GM18508 (cell line): ENCODE data around the gene PALD1.

ENCODE experiments used
- ATAC-seq: cut with Tn5 transposase; IDR thresholded peaks from one replicate; pipeline ENCODE4 v1.9.1; 2021; ENCODE audit warnings: moderate number of reproducible peaks; ENCODE audit not compliant: insufficient read depth, unreplicated experiment

PALD1 gene

GRCh38 chr10:70532554-70533188, 54.1 kb downstream of the PALD1 start:
- no peak for ATAC-seq

- no peak for ATAC-seq
These were observed 54.6 kb downstream of the PALD1 start for GRCh38 chr10:70533189-70533558.

DNA sequence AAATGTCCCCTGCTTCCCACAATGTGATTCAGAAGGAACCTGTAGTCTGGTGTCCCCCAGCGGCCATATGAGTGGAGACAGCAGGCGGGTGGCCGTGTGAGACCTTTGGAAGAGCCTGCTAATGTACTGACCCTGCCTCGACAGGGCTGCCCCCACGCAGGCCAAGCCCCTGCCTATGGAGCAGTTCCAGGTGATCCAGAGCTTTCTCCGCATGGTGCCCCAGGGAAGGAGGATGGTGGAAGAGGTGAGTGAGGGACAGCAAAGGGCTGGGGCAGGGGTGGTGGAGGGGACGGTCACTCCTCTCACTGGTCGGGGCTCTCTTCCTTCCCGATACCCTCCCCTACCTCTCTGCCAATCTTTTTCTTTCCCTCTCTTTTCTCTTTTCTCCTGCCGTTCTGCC, 55.7 kb downstream of the PALD1 start:
- no peak for ATAC-seq

- ATAC-seq, result no peak
These were observed 56.4 kb downstream of the PALD1 start for GRCh38 chr10:70535001-70535400.

DNA sequence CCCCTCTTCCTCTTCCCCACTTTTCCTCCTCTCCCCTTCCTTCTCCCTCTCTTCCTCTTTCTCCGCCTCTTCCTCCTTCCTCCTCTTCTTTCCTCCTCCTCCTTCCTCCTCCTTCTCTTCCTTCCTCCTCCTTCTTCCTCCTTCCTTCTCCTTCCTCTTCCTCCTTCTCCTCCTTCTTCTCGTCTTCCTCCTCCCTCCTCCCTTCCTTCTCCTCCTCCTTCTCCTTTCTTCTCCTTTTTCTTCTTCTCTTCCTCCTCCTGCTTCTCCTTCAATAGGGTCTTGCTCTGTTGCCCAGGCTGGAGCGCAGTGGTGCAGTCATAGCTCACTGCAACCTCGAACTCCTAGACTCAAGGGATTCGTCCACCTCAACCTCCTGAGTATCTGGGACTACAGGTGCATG, 56.9 kb downstream of the PALD1 start:
- no peak for ATAC-seq

DNA sequence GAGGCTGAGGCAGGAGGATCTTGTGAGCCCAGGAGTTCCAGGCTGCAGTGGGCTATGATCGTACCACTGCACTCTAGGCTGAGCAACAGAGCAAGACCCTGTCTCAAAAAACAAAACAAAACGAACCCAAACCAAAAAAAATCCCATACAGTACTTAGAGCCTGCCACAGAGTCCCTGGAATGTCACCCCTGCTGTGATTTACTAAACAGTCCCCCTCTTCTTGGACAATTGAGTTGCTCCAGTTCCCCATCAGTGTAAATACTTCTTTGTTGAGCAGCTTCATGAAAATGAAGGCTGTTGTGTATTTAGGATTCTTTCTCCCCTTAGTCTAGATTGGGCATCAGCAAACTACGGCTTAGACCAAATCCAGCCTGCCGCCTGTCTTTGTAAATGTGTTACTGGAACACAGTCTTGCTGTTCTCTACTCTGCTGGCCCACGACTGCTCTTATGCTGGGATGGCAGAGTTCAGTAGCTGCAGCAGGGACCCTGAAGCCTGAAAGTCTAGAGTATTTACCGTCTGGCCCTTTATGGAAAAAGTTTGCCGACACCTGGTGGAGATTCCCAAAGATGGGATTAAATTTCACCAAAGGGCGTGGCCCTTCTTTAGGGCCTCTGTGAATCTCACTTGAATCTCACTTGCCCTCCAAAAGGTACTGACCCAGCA, 57.8 kb downstream of the PALD1 start:
- no peak for ATAC-seq

DNA sequence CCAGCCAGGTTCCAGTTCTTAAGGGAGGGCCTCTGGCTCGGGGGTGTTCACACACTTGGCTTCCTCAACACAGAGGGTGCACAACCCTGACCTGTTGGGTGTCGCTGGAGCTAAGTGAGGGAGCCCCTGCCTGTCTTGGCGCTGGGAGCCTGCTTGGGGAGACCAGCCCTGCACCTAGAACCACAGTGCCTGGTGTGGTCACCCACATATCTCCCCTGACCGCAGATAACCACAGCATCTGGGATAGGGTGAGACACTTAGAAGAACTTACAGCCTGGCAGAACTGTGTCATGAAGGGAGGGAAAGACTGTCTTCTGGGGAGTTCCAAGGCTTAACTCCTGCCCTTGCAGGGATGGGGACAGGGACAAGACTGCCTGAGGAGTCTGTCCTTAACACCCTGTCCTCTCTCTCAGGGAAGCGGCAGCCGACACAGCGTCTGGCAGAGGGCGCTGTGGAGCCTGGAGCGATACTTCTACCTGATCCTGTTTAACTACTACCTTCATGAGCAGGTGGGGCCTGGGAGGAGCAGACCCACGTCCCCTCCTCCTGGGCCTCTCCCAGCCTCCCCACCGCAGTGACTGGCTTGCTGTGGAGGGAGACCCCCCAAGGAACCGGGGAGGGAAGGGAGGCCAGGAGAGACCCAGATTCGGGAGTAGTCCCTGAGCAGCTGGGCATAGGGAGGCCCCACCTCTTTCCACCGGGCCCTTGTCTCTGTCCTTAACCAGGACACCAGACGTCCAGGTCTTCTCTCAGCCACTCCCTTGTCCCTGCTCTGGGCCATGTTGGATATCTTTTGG, 59.0 kb downstream of the PALD1 start:
- no peak for ATAC-seq

DNA sequence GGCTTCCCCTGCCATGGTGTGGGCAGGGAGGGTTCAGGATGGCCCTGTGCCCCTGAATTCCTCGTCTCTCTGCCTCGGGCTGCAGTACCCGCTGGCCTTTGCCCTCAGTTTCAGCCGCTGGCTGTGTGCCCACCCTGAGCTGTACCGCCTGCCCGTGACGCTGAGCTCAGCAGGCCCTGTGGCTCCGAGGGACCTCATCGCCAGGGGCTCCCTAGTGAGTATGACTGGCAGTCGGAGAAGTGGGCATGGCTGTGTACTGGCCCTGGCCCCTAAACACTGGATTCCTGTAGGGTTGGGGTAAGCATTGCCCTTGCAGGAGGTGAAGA, 59.6 kb downstream of the PALD1 start:
- ATAC-seq, result no peak

GRCh38 chr10:70538731-70539338, 60.3 kb downstream of the PALD1 start:
- ATAC-seq, result no peak

GRCh38 chr10:70539471-70539870, 60.9 kb downstream of the PALD1 start:
- no peak for ATAC-seq

- ATAC-seq, result no peak
These were observed 61.7 kb downstream of the PALD1 start for GRCh38 chr10:70540089-70540788.

- no peak for ATAC-seq
These were observed 62.3 kb downstream of the PALD1 start for GRCh38 chr10:70540789-70541360.

- no peak for ATAC-seq
These were observed 63.4 kb downstream of the PALD1 start for GRCh38 chr10:70541736-70542564.

DNA sequence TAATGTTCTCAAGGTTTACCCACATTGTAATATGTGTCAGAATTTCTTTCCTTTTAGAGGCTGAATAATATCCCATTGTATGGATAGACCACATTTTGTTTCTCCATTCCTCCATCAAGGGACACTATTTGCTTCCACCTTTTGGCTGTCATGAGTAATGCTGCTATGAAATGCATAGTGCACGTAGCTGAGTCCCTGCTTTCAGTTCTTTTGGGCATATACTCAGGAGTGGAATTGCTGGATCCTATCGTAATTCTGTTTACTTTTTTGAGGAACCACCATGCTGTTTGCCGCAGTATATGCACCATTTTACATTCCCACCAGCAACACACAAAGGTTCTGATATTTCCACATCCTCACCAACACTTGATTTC, 64.0 kb downstream of the PALD1 start:
- ATAC-seq, result no peak

GRCh38 chr10:70543911-70544310, 65.3 kb downstream of the PALD1 start:
- no peak for ATAC-seq

- ATAC-seq, result no peak
These were observed 66.1 kb downstream of the PALD1 start for GRCh38 chr10:70544431-70545340.

- ATAC-seq, result no peak
These were observed 68.0 kb downstream of the PALD1 start for GRCh38 chr10:70546584-70546983.

DNA sequence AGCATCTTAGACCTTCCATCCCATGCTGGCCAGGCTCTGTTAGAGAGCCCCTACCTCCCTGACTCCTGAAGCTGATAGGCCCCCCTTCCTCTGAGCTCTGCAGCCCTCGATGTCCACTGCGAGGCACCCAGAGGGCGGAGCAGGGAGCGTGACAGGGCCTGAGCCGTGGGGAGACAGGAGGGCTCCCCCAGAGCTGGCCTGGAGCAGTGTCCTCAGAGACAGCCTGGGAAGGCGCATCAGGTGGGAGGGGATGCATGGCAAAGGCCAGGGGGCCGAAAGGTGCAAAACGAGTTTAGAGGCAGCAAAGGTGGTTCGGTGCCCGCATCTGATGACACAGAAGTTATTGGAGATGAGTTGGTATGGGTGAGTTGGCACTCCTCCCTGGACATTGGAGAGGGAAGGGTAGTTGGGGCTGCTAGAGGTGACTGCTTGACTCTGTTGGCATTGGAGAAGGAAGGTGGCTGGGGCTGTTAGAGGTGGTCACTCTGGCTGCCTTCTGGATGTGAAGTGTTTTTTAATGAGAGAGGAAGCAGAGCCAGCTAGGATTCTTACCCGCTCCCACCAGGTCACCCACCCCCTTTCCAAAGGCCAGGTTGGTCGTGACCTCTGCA, 70.9 kb downstream of the PALD1 start:
- no peak for ATAC-seq
